GM12801 (cell line): ENCODE data around the gene RNH1.

Experiments
- CTCF ChIP-seq: IDR thresholded peaks from one replicate; pipeline ENCODE4 v1.5.1; 2011; ENCODE audit warnings: control low read depth; ENCODE audit not compliant: insufficient read length; ENCODE audit errors: extremely low read depth

The RNH1 gene

GRCh38 chr11:451738-452137 is 55.3 kb downstream of the RNH1 start:
- no peak for TF ChIP-seq CTCF

GRCh38 chr11:450809-451451 is 56.1 kb downstream of the RNH1 start:
- TF ChIP-seq CTCF, result no peak

- TF ChIP-seq CTCF, result no peak
Observed at GRCh38 chr11:449889-450808, 56.9 kb downstream of the RNH1 start, which contains the start of gene PTDSS2. Gene PTDSS2 (plus strand): TSS chr11:450279. CDS start chr11:450456, 177 bp downstream.

GRCh38 chr11:447923-448731 is 58.9 kb downstream of the RNH1 start:
- TF ChIP-seq CTCF, result no peak

GRCh38 chr11:446891-447290 is 60.2 kb downstream of the RNH1 start:
- TF ChIP-seq CTCF, result no peak

- no peak for TF ChIP-seq CTCF
Observed at GRCh38 chr11:445765-446588, 61.1 kb downstream of the RNH1 start.
